ENCODE measurements around the gene CSTPP1.
"Not testable (repeated sequence)": the region's sequence is repeated elsewhere in the genome, so short reads cannot be mapped to it uniquely, and the experiment has no call there.

The CSTPP1 gene

GRCh38 chr11:47093541-47093940 is 157.0 kb downstream of the CSTPP1 start:
- peaks cover 0 to 10% (median 4%) of the 10 kb centered on the region in 11 experiments; a peak in 8 of 22 replicates for H3K9me3 ChIP-seq (replicated peaks in 1 of 11)
- no peaks in the 10 kb centered on the region for H3K36me3 ChIP-seq
- H3K9ac ChIP-seq, result no peak overlapping the region
- no peak overlapping the region for H3K4me2 ChIP-seq
- no peaks in the 10 kb centered on the region for H3K4me1 ChIP-seq
- H3K27me3 ChIP-seq, result no peaks in the 10 kb centered on the region
- H3K4me3 ChIP-seq, result no peak overlapping the region
- no peak overlapping the region for H3K27ac ChIP-seq
- TF ChIP-seq Cebpa-rat (IDR thresholded peaks at IDR 0.05), result no peak
- H4K20me1 ChIP-seq, result no peaks in the 10 kb centered on the region

DNA sequence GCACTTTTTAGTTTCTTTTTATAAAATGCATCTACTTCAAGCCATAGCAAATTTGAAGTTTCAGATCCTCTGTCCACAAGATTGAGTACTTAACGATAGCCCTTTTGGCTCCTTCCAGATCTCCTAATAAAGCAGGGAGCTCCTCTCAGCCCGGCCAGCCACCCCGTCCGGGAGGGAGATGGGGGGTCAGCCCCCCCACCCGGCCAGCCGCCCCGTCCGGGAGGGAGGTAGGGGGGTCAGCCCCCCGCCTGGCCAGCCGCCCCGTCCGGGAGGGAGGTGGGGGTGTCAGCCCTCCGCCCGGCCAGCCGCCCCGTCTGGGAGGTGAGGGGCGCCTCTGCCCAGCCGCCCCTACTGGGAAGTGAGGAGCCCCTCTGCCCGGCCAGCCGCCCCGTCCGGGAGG is 160.3 kb downstream of the CSTPP1 start:
- not testable (repeated sequence) for H3K27ac ChIP-seq, H3K4me3 ChIP-seq, H4K20me1 ChIP-seq, H3K4me2 ChIP-seq, H3K4me1 ChIP-seq, H3K36me3 ChIP-seq, H3K27me3 ChIP-seq, H3K9ac ChIP-seq
- peaks cover 6 to 20% (median 12%) of the 10 kb centered on the region in 11 experiments; a peak in 12 of 22 replicates for H3K9me3 ChIP-seq (replicated peaks in 1 of 11)

- H3K4me2 ChIP-seq, H3K27ac ChIP-seq, H3K27me3 ChIP-seq, H3K36me3 ChIP-seq, H3K4me1 ChIP-seq, H3K4me3 ChIP-seq, H3K9ac ChIP-seq, H4K20me1 ChIP-seq: not testable (repeated sequence)
- peaks cover 6 to 20% (median 10%) of the 10 kb centered on the region in 11 experiments; a peak in 11 of 22 replicates for H3K9me3 ChIP-seq (replicated peaks in 1 of 11)
Observed at GRCh38 chr11:47098223-47098622, 161.7 kb downstream of the CSTPP1 start.

GRCh38 chr11:47099214-47099917 is 162.8 kb downstream of the CSTPP1 start:
- H3K27me3 ChIP-seq, result no peaks in the 10 kb centered on the region
- H4K20me1 ChIP-seq, result no peaks in the 10 kb centered on the region
- no peak overlapping the region for H3K9ac ChIP-seq
- no peak overlapping the region for H3K27ac ChIP-seq
- no peak for TF ChIP-seq Cebpa-rat (IDR thresholded peaks at IDR 0.05)
- H3K4me3 ChIP-seq, result no peak overlapping the region
- peaks cover 6 to 20% (median 10%) of the 10 kb centered on the region in 11 experiments; a peak in 11 of 22 replicates for H3K9me3 ChIP-seq (replicated peaks in 1 of 11)
- H3K4me2 ChIP-seq, result no peak overlapping the region
- 0 out of 22 replicates have a peak, but pooled peaks cover 0 to 4% (median 0%) of the 10 kb centered on the region in 11 experiments for H3K36me3 ChIP-seq
- H3K4me1 ChIP-seq, result no peaks in the 10 kb centered on the region

DNA sequence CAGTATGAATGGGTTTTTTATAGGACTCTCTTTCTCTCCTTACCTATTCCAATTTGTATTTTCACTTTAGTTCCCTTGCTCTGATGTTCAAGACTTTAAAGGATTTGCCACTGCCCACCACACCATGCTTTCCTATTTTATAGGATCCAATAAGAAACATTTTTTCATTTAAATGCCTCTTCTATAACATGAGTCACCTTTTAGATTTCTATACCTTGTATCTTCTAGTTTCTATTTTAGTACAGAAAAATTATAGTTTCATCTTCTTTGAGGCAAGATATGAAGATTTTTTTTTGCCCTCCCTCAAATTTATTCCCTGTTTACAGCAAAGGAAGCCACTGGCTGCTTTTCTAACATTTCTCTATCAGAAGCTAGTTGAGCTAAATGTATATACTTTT is 163.4 kb downstream of the CSTPP1 start:
- Histone ChIP-seq H3K4me3 (no peak overlapping the region), H3K36me3 (0 out of 22 replicates have a peak, but pooled peaks cover 0 to 4% (median 0%) of the 10 kb centered on the region in 11 experiments), H3K4me1 (no peaks in the 10 kb centered on the region), H4K20me1 (no peaks in the 10 kb centered on the region), H3K9me3 (replicated peaks in 1 of 11) (peaks cover 6 to 20% (median 10%) of the 10 kb centered on the region in 11 experiments; a peak in 11 of 22 replicates), H3K27me3 (no peaks in the 10 kb centered on the region), H3K9ac (no peak overlapping the region), H3K4me2 (no peak overlapping the region), H3K27ac (no peak overlapping the region)
- TF ChIP-seq Cebpa-rat (IDR thresholded peaks at IDR 0.05), result no peak

DNA sequence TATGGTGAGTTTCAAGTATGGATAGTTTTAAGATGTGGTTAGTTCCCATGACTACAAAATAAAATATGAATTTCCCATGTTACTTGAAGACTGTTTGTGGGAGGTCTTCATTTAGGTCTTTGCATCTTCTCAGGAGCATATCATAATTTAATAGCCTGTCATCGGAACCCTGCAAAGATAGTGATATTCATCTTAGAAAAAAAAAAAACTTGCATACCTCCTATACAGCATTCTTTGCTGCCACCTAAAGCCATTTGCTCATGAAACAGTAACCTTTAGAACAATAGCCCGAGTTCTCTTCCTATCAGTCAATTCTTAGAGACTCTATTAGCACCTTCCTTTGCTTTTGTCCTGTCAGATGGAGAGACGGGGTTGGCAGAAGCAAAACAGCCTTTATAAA is 164.8 kb downstream of the CSTPP1 start:
- Histone ChIP-seq H3K36me3 (0 out of 22 replicates have a peak, but pooled peaks cover 0 to 4% (median 0%) of the 10 kb centered on the region in 11 experiments), H3K27ac (no peak overlapping the region), H3K4me3 (no peak overlapping the region), H3K9ac (no peak overlapping the region), H3K4me1 (peaks cover 0 to 6% (median 0%) of the 10 kb centered on the region in 10 experiments; a peak in 2 of 20 replicates), H4K20me1 (no peaks in the 10 kb centered on the region), H3K9me3 (replicated peaks in 1 of 11) (peaks cover 6 to 20% (median 10%) of the 10 kb centered on the region in 11 experiments; a peak in 11 of 22 replicates), H3K4me2 (no peak overlapping the region), H3K27me3 (no peaks in the 10 kb centered on the region)
- TF ChIP-seq Cebpa-rat (IDR thresholded peaks at IDR 0.05), result no peak

DNA sequence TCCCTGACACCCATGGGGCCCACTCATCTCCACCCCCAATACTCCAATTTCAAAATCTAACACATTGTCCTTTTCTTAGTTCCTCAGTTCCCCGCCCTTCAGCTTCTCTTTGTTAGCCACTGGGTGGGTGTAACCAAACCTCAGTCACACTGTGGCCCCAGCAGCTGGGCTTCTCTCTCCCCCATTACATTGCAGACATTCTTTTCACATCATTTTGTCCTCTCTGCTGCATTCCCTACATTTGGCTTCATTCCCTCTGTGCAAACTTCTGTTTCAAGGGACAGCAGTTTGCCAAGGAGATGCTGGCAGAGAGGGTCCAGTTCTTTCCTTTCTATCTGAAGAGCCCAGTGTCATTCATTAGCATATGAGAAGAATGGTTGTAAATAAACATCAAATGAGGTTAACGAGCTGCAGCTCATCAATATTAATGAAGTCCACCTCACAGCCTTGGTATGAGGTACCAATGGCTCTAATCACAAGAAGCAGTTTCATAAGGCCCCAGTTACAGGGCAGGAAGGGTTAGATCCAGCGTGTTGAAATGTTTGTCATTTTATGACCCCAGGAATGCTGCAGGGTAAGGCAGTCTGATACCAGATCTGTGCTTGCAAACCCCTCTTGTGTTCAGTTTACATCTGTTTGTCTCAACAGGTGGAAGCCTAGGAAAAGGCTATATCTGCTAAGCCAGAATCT is 167.8 kb downstream of the CSTPP1 start:
- peaks cover 0 to 6% (median 4%) of the 10 kb centered on the region in 11 experiments; a peak in 6 of 22 replicates for H3K9me3 ChIP-seq (replicated peaks in 1 of 11)

DNA sequence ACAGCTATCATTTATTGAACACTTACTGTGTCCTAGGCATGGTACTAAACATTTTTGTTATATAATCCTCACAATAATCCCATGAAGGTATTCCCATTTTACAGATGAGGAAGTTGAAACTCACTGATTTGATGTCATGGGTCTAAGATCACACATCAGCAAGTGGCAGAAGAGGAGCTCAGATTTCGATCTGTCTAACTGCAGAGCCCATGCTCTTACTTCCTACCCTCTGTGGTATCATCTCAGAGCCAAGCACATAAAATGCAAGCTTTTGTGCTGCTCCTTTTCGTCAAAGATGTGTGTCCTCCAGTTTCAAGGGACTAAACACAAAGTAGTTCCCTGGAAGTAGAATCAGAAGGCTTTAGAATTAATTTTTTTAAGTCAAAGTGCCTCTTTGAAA is 169.0 kb downstream of the CSTPP1 start:
- H3K4me3 ChIP-seq, result no peak overlapping the region
- TF ChIP-seq Cebpa-rat (IDR thresholded peaks at IDR 0.05), result no peak
- H3K9ac ChIP-seq, result no peak overlapping the region
- H3K27ac ChIP-seq, result no peak overlapping the region
- no peak overlapping the region for H3K4me2 ChIP-seq
- no peaks in the 10 kb centered on the region for H3K36me3 ChIP-seq
- H3K27me3 ChIP-seq, result peaks cover 0 to 17% (median 0%) of the 10 kb centered on the region in 11 experiments; a peak in 8 of 22 replicates
- H3K4me1 ChIP-seq, result peaks cover 0 to 47% (median 40%) of the 10 kb centered on the region in 10 experiments; a peak in 18 of 20 replicates
- H4K20me1 ChIP-seq, result peaks cover 0 to 16% (median 0%) of the 10 kb centered on the region in 11 experiments; a peak in 5 of 22 replicates
- H3K9me3 ChIP-seq (replicated peaks in 1 of 11), result no peaks in the 10 kb centered on the region

More for the DNA sequence above, 167.8 kb downstream of the CSTPP1 start:
- H3K9ac ChIP-seq, result no peak overlapping the region
- TF ChIP-seq Cebpa-rat (IDR thresholded peaks at IDR 0.05), result no peak
- peaks cover 0 to 6% (median 0%) of the 10 kb centered on the region in 11 experiments; a peak in 6 of 22 replicates for H3K27me3 ChIP-seq
- peaks cover 0 to 11% (median 0%) of the 10 kb centered on the region in 11 experiments; a peak in 5 of 22 replicates for H4K20me1 ChIP-seq
- 0 out of 22 replicates have a peak, but pooled peaks cover 0 to under 1% (median 0%) of the 10 kb centered on the region in 11 experiments for H3K36me3 ChIP-seq
- no peak overlapping the region for H3K4me2 ChIP-seq
- no peak overlapping the region for H3K27ac ChIP-seq
- H3K4me1 ChIP-seq, result peaks cover 0 to 36% (median 29%) of the 10 kb centered on the region in 10 experiments; a peak in 17 of 20 replicates
- H3K4me3 ChIP-seq, result no peak overlapping the region

DNA sequence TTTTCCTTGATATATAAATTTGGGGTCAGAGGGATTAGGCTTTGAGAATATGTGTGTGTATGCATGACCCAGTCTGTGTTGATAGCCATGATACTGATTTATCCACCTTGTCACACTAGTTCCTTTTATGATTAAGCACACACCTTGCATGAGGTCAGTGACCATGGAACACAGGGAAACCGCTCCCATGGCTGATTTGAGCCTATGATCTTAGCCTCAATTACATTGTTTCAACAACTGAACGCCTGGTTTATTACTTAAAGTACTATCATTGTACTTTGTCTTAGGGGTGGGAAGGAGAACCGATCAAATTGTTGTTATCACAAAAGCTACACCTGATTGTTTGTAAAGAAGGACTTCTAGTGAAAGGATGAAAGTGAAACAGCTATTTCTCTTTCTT is 169.4 kb downstream of the CSTPP1 start:
- no peaks in the 10 kb centered on the region for H3K9me3 ChIP-seq (replicated peaks in 1 of 11)
- no peak overlapping the region for H3K9ac ChIP-seq
- no peak for TF ChIP-seq Cebpa-rat (IDR thresholded peaks at IDR 0.05)
- no peak overlapping the region for H3K27ac ChIP-seq
- peaks cover 0 to 19% (median 0%) of the 10 kb centered on the region in 11 experiments; a peak in 5 of 22 replicates for H4K20me1 ChIP-seq
- H3K4me2 ChIP-seq, result peak overlapping the region in 1 of 11 experiments; percentile 76; a peak in 1 of 22 replicates
- H3K36me3 ChIP-seq, result no peaks in the 10 kb centered on the region
- peaks cover 0 to 19% (median 4%) of the 10 kb centered on the region in 11 experiments; a peak in 9 of 22 replicates for H3K27me3 ChIP-seq
- no peak overlapping the region for H3K4me3 ChIP-seq
- H3K4me1 ChIP-seq, result peaks cover 0 to 51% (median 45%) of the 10 kb centered on the region in 10 experiments; a peak in 18 of 20 replicates
